Choroid plexus epithelial cell (primary cell): ENCODE results near the gene BOLA1.
"Not testable (repeated sequence)": the region's sequence is repeated elsewhere in the genome, so short reads cannot be mapped to it uniquely, and the experiment has no call there.

Source experiments
- DNase-seq: peaks from one replicate; pipeline ENCODE4 v3.0.0-alpha.2; 2010; ENCODE audit warnings: low read depth
- H3K4me3 ChIP-seq: 2 replicates; pipeline ENCODE4 v1.5.1; 2011; ENCODE audit warnings: low read depth, mild to moderate bottlenecking, control low read depth, low read length, moderate library complexity
- CTCF ChIP-seq: conservative IDR thresholded peaks from 2 replicates; pipeline ENCODE4 v1.5.1; 2011; ENCODE audit warnings: low read depth, mild to moderate bottlenecking, control low read depth, inconsistent platforms, low read length, moderate library complexity

BOLA1 gene

GRCh38 chr1:149877211-149877946 lies 22.0 kb upstream of the BOLA1 start:
- no peak for DNase-seq
- no peak for TF ChIP-seq CTCF
- no peak overlapping the region for H3K4me3 ChIP-seq

GRCh38 chr1:149879556-149879955 lies 19.8 kb upstream of the BOLA1 start:
- no peak for DNase-seq
- no peak overlapping the region for H3K4me3 ChIP-seq
- TF ChIP-seq CTCF: no peak

GRCh38 chr1:149881876-149882275 lies 17.5 kb upstream of the BOLA1 start:
- H3K4me3 ChIP-seq: no peak overlapping the region
- no peak for TF ChIP-seq CTCF
- DNase-seq: no peak

- no peak for TF ChIP-seq CTCF
- no peak for DNase-seq
- no peak overlapping the region for H3K4me3 ChIP-seq
Measured at GRCh38 chr1:149883598-149884247, 15.6 kb upstream of the BOLA1 start.

GRCh38 chr1:149884433-149885338 lies 14.7 kb upstream of the BOLA1 start:
- H3K4me3 ChIP-seq: peak overlapping the region; percentile 65
- TF ChIP-seq CTCF: no peak
- peak; percentile 30 for DNase-seq

- peak overlapping the region; percentile 65 for H3K4me3 ChIP-seq
- DNase-seq: peak; percentile 84
- TF ChIP-seq CTCF: peak; percentile 23
Measured at GRCh38 chr1:149885339-149886120, 13.8 kb upstream of the BOLA1 start.

DNA sequence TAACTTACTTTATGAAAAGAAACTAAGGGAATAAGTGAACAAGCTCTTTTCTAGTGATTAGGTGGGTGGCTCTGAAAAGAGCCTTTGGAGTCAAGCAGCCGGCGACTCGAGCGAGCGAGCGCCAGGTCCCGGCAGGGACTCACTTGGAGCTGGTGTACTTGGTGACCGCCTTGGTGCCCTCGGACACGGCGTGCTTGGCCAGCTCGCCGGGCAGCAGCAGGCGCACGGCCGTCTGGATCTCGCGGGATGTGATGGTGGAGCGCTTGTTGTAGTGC lies 13.3 kb upstream of the BOLA1 start:
- peak overlapping the region; percentile 65 for H3K4me3 ChIP-seq
- not testable (repeated sequence) for DNase-seq
